Choroid plexus epithelial cell (primary cell): ENCODE measurements around the gene SEZ6L.

Source experiments
- DNase-seq: peaks from one replicate; pipeline ENCODE4 v3.0.0-alpha.2; 2010; ENCODE audit warnings: low read depth
- H3K4me3 ChIP-seq: 2 replicates; pipeline ENCODE4 v1.5.1; 2011; ENCODE audit warnings: low read depth, mild to moderate bottlenecking, control low read depth, low read length, moderate library complexity
- CTCF ChIP-seq: conservative IDR thresholded peaks from 2 replicates; pipeline ENCODE4 v1.5.1; 2011; ENCODE audit warnings: low read depth, mild to moderate bottlenecking, control low read depth, inconsistent platforms, low read length, moderate library complexity

Gene SEZ6L

GRCh38 chr22:26251869-26252268 lies 82.6 kb downstream of the SEZ6L start:
- DNase-seq: no peak
- no peak for TF ChIP-seq CTCF
- no peak overlapping the region for H3K4me3 ChIP-seq

GRCh38 chr22:26259510-26259909 lies 90.2 kb downstream of the SEZ6L start:
- H3K4me3 ChIP-seq: no peak overlapping the region
- TF ChIP-seq CTCF: no peak
- DNase-seq: peak; percentile 1

GRCh38 chr22:26264162-26264561 lies 94.9 kb downstream of the SEZ6L start:
- TF ChIP-seq CTCF: no peak
- H3K4me3 ChIP-seq: no peak overlapping the region
- no peak for DNase-seq

- no peak for DNase-seq
- no peak overlapping the region for H3K4me3 ChIP-seq
- TF ChIP-seq CTCF: no peak
Observed at GRCh38 chr22:26265281-26265680, 96.0 kb downstream of the SEZ6L start.

- TF ChIP-seq CTCF: no peak
- DNase-seq: no peak
- H3K4me3 ChIP-seq: no peak overlapping the region
Observed at GRCh38 chr22:26265909-26266308, 96.6 kb downstream of the SEZ6L start.

- no peak for TF ChIP-seq CTCF
- no peak overlapping the region for H3K4me3 ChIP-seq
- DNase-seq: no peak
Observed at GRCh38 chr22:26267856-26268255, 98.6 kb downstream of the SEZ6L start.

- no peak overlapping the region for H3K4me3 ChIP-seq
- DNase-seq: no peak
- no peak for TF ChIP-seq CTCF
Observed at GRCh38 chr22:26269572-26269971, 100.3 kb downstream of the SEZ6L start.
